Measurements from ENCODE around the gene RTN3. TPM values are rescaled to one million over a fixed set of nuclear protein-coding genes. Genes with fewer than 3 reads are reported as not detected.

The RTN3 gene
- total and polyA plus RNA-seq, 9 of the 15 experiments (the other 6 are each of a cell fraction or from before 2014, with no cell fraction given) = 41.6 to 169 (median 93.5) TPM

DNA sequence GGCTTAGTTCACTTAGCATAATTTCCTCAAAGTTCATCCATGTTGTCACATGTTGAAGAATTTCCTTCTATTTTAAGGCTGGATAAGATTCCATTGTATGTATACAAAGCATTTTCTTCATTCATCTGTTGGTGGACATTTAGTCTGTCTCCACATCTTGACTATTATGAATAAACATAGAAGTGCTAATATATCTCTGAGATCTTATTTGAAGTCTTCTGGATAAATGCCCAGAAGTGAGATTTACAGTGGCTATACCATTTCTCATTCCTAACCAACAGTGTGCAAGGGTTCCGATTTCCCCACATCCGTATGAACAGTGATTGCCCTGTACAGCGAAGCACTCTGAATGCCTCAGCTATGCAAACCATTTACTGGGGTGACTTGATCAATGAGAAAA is 93.9 kb downstream of the RTN3 start (continued):
- TF ChIP-seq FOS (IDR thresholded peaks at IDR 0.05; ENCODE audit: extremely low read depth, insufficient read length) = no peak
- no peak for TF ChIP-seq ZFX (CRISPR knock-in tag; IDR thresholded peaks at IDR 0.05)
- no peak for TF ChIP-seq NFIC (IDR thresholded peaks at IDR 0.05)
- TF ChIP-seq KLF16 (IDR thresholded peaks at IDR 0.05) = no peak
- no peak for TF ChIP-seq KDM1A (IDR thresholded peaks at IDR 0.05)
- no peak for TF ChIP-seq HMG20B (CRISPR knock-in tag; IDR thresholded peaks at IDR 0.05)
- no peak for TF ChIP-seq POLR2B (IDR thresholded peaks at IDR 0.05; ENCODE audit: low read depth, partially characterized antibody)

- CTCF ChIA-PET (ENCODE audit: low intra/inter-chr PET ratio) = interaction anchor here (0.6 kb wide), 1 partner anchor 11 kb away, joined by 3 read pairs; the partner anchor contains the start of gene ZFTA
- H3K4me3 ChIP-seq = no peak overlapping the region
- 60% methylated on average over 2 of the region's 2 CpGs for WGBS (ENCODE audit: insufficient coverage, low coverage, missing lambda C conversion rate)
- no peaks in the 10 kb centered on the region for H4K20me1 ChIP-seq (replicated peaks; ENCODE audit: control insufficient read depth, insufficient read depth, low read length)
- H3K4me2 ChIP-seq (ENCODE audit: insufficient read depth, low read length) = no peak overlapping the region
- H3K9me1 ChIP-seq (ENCODE audit: control insufficient read depth, insufficient read depth, low read length) = no peaks in the 10 kb centered on the region
- no TSS peak for BruUV-seq (replicated peaks)
- no peaks in the 10 kb centered on the region for H3K27me3 ChIP-seq (ENCODE audit: control insufficient read depth in 2 of 2, insufficient read depth in 2 of 2, low read length in 2 of 2)
- POLR2A ChIA-PET = no interaction called here
- no peaks in the 10 kb centered on the region for H3K4me1 ChIP-seq (replicated peaks in 1 of 2; ENCODE audit: control insufficient read depth in 2 of 2, insufficient read depth in 2 of 2, low read length in 2 of 2)
- ATAC-seq (no peak), FAIRE-seq (no peak), DNase-seq (ENCODE audit: extremely low read depth in 1 of 4, low spot score in 3 of 4) (no peak)
- no peaks in the 10 kb centered on the region for H3K36me3 ChIP-seq (ENCODE audit: control insufficient read depth, insufficient read depth, low read length)
- intact Hi-C loops (cut with micrococcal nuclease) = no loop called here
- H3K27ac ChIP-seq (ENCODE audit: extremely low read depth, low read depth, low read length) = no peak overlapping the region
- H3K9me3 ChIP-seq (replicated peaks; ENCODE audit: control insufficient read depth, insufficient read depth, low read depth, low read length) = no peaks in the 10 kb centered on the region
- no peak overlapping the region for H3K9ac ChIP-seq (ENCODE audit: insufficient read depth in 1 of 2, low read depth in 2 of 2, low read length in 2 of 2)
- H2AFZ ChIP-seq (ENCODE audit: low read depth, low read length) = no peak overlapping the region
- in situ Hi-C loops (cut with MboI) = no loop called here
- H3K79me2 ChIP-seq (ENCODE audit: control insufficient read depth, insufficient read depth, low read length) = no peaks in the 10 kb centered on the region
- TF ChIP-seq EP300 (IDR thresholded peaks at IDR 0.05; ENCODE audit: low read length) (no peak), MTF1 (CRISPR knock-in tag; IDR thresholded peaks at IDR 0.05; ENCODE audit: borderline replicate concordance) (no peak), DIDO1 (tag; IDR thresholded peaks at IDR 0.05; ENCODE audit: low read depth) (no peak), MEF2D (tag; conservative IDR thresholded peaks at IDR 0.05; ENCODE audit: low read depth) (no peak)
- TF ChIP-seq, protein P1, sequence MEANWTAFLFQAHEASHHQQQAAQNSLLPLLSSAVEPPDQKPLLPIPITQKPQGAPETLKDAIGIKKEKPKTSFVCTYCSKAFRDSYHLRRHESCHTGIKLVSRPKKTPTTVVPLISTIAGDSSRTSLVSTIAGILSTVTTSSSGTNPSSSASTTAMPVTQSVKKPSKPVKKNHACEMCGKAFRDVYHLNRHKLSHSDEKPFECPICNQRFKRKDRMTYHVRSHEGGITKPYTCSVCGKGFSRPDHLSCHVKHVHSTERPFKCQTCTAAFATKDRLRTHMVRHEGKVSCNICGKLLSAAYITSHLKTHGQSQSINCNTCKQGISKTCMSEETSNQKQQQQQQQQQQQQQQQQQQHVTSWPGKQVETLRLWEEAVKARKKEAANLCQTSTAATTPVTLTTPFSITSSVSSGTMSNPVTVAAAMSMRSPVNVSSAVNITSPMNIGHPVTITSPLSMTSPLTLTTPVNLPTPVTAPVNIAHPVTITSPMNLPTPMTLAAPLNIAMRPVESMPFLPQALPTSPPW (CRISPR knock-in tag; IDR thresholded peaks at IDR 0.05) = no peak
- TF ChIP-seq, protein P2, sequence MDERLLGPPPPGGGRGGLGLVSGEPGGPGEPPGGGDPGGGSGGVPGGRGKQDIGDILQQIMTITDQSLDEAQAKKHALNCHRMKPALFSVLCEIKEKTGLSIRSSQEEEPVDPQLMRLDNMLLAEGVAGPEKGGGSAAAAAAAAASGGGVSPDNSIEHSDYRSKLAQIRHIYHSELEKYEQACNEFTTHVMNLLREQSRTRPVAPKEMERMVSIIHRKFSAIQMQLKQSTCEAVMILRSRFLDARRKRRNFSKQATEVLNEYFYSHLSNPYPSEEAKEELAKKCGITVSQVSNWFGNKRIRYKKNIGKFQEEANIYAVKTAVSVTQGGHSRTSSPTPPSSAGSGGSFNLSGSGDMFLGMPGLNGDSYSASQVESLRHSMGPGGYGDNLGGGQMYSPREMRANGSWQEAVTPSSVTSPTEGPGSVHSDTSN (CRISPR knock-in tag; IDR thresholded peaks at IDR 0.05; ENCODE audit: low read depth) = no peak
- TF ChIP-seq, protein P2 (tag; conservative IDR thresholded peaks at IDR 0.05; ENCODE audit: low read depth) = no peak
- TF ChIP-seq, protein P3, sequence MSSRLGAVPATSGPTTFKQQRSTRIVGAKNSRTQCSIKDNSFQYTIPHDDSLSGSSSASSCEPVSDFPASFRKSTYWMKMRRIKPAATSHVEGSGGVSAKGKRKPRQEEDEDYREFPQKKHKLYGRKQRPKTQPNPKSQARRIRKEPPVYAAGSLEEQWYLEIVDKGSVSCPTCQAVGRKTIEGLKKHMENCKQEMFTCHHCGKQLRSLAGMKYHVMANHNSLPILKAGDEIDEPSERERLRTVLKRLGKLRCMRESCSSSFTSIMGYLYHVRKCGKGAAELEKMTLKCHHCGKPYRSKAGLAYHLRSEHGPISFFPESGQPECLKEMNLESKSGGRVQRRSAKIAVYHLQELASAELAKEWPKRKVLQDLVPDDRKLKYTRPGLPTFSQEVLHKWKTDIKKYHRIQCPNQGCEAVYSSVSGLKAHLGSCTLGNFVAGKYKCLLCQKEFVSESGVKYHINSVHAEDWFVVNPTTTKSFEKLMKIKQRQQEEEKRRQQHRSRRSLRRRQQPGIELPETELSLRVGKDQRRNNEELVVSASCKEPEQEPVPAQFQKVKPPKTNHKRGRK (tag; IDR thresholded peaks at IDR 0.05) = no peak
- TF ChIP-seq, protein P4, sequence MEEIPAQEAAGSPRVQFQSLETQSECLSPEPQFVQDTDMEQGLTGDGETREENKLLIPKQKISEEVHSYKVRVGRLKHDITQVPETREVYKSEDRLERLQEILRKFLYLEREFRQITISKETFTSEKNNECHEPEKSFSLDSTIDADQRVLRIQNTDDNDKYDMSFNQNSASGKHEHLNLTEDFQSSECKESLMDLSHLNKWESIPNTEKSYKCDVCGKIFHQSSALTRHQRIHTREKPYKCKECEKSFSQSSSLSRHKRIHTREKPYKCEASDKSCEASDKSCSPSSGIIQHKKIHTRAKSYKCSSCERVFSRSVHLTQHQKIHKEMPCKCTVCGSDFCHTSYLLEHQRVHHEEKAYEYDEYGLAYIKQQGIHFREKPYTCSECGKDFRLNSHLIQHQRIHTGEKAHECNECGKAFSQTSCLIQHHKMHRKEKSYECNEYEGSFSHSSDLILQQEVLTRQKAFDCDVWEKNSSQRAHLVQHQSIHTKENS (CRISPR knock-in tag; IDR thresholded peaks at IDR 0.05) = no peak
These were observed 97.7 kb downstream of the RTN3 start for GRCh38 chr11:63779039-63779438.

Measured in K562 (cell line).